Activated CD4-positive, alpha-beta T cell treated with anti-CD3 and anti-CD28 coated beads, Interleukin-2, amount 50 U/mL, for 1 hour (primary cell): ENCODE results near the gene RPS15A.

ENCODE experiments used
- DNase-seq: peaks from one replicate; pipeline ENCODE4 v3.0.0-alpha.2; 2020

Gene RPS15A

GRCh38 chr16:18789850-18790706 lies at the start of gene RPS15A:
TSS of gene RPS15A (minus strand) at chr16:18790334. CDS start at chr16:18789113, 1,221 bp downstream.
- peak; percentile 90 for DNase-seq

- DNase-seq: no peak
These were observed 49.4 kb upstream of the RPS15A start for GRCh38 chr16:18839555-18839954.

- no peak for DNase-seq
These were observed 46.6 kb upstream of the RPS15A start for GRCh38 chr16:18836702-18837101.

GRCh38 chr16:18834864-18835263 lies 44.7 kb upstream of the RPS15A start:
- DNase-seq: no peak

GRCh38 chr16:18833707-18834505 lies 43.8 kb upstream of the RPS15A start:
- no peak for DNase-seq

GRCh38 chr16:18832613-18833012 lies 42.5 kb upstream of the RPS15A start:
- DNase-seq: no peak

- DNase-seq: no peak
These were observed 41.9 kb upstream of the RPS15A start for GRCh38 chr16:18832006-18832405.

DNA sequence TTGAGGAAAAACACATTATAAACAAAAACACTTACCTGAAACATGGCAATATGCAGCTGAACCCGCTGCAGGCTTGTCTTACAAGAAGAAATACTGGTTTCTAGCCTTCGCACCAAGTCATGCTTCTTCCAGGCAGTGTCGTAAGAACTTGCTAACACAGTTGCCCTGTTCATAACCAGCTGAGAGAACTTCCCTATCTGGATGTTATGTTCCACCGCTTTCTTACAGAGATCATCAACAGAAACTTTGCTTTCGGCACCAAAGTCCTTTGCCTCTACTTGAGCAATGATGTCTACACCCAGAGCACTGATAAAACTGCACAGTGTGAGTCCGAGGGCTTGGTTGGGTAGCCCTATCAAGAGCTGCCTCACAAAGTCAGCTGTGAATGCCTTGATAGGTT lies 39.1 kb upstream of the RPS15A start:
- no peak for DNase-seq

- no peak for DNase-seq
These were observed 37.8 kb upstream of the RPS15A start for GRCh38 chr16:18827890-18828289.

- no peak for DNase-seq
These were observed 26.2 kb upstream of the RPS15A start for GRCh38 chr16:18816286-18816685.

GRCh38 chr16:18811925-18812324 lies 21.8 kb upstream of the RPS15A start:
- no peak for DNase-seq

- no peak for DNase-seq
These were observed 19.0 kb upstream of the RPS15A start for GRCh38 chr16:18809165-18809564.

GRCh38 chr16:18805257-18805773 lies 15.2 kb upstream of the RPS15A start:
- no peak for DNase-seq

DNA sequence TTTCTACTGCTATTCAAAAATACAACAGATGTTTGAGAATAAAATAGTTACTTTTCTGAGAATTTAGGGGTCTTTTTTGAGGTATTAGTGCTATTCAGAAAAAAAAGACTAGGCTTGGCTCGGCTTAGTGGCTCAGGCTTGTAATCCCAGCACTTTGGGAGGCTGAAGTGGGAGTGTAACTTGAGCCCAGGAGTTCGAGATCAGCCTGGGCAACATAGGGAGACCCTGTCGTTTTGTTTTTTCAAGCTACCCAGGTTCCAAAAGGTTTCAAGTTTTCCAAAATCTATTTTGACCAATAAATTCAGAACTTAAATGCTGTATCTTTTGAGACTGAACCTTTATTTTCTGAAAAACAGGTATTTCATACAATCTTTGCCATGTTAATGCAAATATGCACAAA lies 14.4 kb upstream of the RPS15A start:
- no peak for DNase-seq

DNA sequence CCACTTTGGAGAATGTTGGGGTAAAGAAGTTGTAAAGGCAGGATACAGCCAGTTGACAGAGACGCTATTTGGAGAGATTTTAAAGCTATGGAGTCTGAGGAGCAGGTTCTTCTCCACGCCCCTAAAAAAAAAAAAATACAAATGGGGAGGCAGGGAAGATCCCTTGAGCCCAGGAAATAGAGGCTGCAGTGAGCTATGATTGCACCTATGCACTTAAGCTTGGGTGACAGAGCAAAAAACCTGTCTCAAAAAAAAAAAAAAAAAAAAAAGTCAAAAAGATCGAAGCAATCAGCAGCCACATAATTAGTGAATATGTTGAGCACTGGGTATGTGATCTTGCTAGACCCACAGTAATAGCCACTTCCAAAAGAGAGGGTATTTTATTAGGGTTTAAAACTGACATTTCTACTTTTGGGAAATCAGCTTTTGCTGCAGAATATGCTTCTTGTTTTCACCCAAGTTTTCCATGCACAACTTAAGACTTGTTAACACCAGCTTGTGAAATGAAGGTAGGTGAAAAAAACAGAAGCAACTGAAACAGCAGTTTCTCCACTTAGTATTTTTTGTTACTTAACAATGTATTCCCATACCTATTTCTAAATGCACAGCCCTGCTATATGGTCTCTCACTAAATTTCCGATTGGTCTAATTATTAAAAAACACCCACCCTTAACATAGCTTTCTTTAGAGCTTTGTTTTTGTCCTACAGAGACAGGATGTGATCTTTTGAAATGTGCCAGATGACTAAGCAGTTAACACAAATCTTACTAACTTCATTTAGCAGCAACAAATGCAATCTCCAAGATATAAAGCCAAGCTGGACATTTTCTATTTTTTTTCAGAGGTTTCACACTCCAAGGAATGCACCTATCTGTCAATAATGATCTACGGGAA lies 13.7 kb upstream of the RPS15A start:
- DNase-seq: no peak

DNA sequence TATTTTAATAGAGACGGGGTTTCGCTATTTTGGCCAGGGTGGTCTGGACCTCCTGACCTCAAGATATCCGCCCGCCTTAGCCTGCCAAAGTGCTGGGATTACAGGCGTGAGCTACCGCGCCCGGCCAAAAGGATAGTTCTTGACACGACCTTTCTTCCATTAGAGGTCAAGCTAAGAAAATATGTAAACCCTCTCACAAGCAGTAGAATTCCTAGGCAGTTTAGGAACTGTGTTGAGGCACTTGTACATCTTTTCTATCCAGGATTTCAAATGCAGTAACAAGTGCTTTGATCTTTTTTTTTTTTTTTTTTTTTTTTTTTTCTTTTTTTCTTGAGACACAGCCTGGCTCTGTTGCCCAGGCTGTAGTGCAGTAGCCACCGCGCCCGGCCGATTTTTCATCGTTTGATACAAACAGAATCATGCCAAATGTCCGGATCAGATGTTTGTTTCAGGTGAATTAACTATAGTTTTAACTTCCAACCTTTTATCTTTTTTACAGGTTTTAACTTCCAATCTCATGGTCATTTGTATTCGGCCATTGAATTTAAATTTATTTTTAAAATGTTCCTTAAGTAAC lies 12.7 kb upstream of the RPS15A start:
- DNase-seq: no peak

GRCh38 chr16:18801145-18801972 lies 11.2 kb upstream of the RPS15A start, which contains the start of gene ARL6IP1:
TSS of gene ARL6IP1 (minus strand) at chr16:18801549. CDS start at chr16:18801466, 83 bp downstream.
- DNase-seq: peak; percentile 99

GRCh38 chr16:18800775-18801144 lies 10.6 kb upstream of the RPS15A start:
- no peak for DNase-seq

DNA sequence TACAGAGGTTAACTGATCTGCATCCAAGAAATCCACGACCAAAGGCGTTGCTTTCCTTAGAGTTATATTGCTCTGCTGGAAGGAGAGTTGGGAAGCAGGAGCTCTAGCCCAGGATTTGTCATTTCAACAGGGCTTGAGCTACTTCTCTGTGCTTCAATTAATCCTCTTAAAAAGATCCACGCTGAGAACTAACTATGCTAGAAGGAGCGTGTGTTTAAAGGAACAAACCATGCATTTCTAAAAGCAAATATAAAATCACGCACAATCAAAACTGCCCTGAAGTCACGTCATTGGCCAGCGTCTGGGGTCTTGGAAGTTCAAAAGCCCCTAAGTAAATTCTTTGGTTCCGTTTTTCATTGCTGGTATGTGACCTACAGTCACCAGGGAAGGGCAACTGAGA lies 10.2 kb upstream of the RPS15A start:
- no peak for DNase-seq

GRCh38 chr16:18799500-18799899 lies 9.4 kb upstream of the RPS15A start:
- DNase-seq: no peak

GRCh38 chr16:18797746-18798145 lies 7.6 kb upstream of the RPS15A start:
- DNase-seq: no peak
